PC-3 (cell line): ENCODE data around the gene OR7G3.

ENCODE experiments used
- CTCF ChIP-seq: fragments of 300-600 bp; sonication (generic); conservative IDR thresholded peaks from 2 replicates; pipeline ENCODE4 v1.5.1; 2017; ENCODE audit warnings: antibody characterized with exemption, low read depth, mild to moderate bottlenecking, low read length
- EZH2 ChIP-seq: fragments of 300-600 bp; sonication (generic); IDR thresholded peaks from one replicate; pipeline ENCODE4 v1.6.1; 2017; ENCODE audit warnings: antibody characterized with exemption, mild to moderate bottlenecking, low read length; ENCODE audit not compliant: unreplicated experiment

- TF ChIP-seq CTCF (no peak), EZH2 (no peak)
Measured at GRCh38 chr19:9132422-9132821, 5.7 kb upstream of the OR7G3 start.
